GM19397 (cell line): ENCODE results near the gene SIRPD.
"Not testable (repeated sequence)": the region's sequence is repeated elsewhere in the genome, so short reads cannot be mapped to it uniquely, and the experiment has no call there.

Experiments used
- ATAC-seq: cut with Tn5 transposase; IDR thresholded peaks from one replicate; pipeline ENCODE4 v1.9.1; 2021; ENCODE audit warnings: mild to moderate bottlenecking, moderate library complexity; ENCODE audit not compliant: unreplicated experiment

Gene SIRPD

GRCh38 chr20:1557605-1558004 lies at the start of gene SIRPD:
SIRPD (minus strand) TSS chr20:1557705; CDS start chr20:1557653, 52 bp downstream.
- no peak for ATAC-seq

GRCh38 chr20:1600736-1601135 lies 43.2 kb upstream of the SIRPD start:
- no peak for ATAC-seq

- no peak for ATAC-seq
Measured at GRCh38 chr20:1595333-1595732, 37.8 kb upstream of the SIRPD start.

GRCh38 chr20:1588533-1589460 lies 31.3 kb upstream of the SIRPD start:
- ATAC-seq, result no peak

- ATAC-seq, result no peak
Measured at GRCh38 chr20:1587781-1588532, 30.5 kb upstream of the SIRPD start.

- no peak for ATAC-seq
Measured at GRCh38 chr20:1579488-1579887, 22.0 kb upstream of the SIRPD start.

GRCh38 chr20:1577906-1578305 lies 20.4 kb upstream of the SIRPD start:
- ATAC-seq, result no peak

- not testable (repeated sequence) for ATAC-seq
Measured at GRCh38 chr20:1577313-1577712, 19.8 kb upstream of the SIRPD start.

GRCh38 chr20:1576641-1577040 lies 19.1 kb upstream of the SIRPD start:
- no peak for ATAC-seq

GRCh38 chr20:1576003-1576402 lies 18.5 kb upstream of the SIRPD start:
- not testable (repeated sequence) for ATAC-seq

GRCh38 chr20:1571583-1571982 lies 14.1 kb upstream of the SIRPD start:
- ATAC-seq, result not testable (repeated sequence)

- ATAC-seq, result no peak
Measured at GRCh38 chr20:1569415-1569881, 11.9 kb upstream of the SIRPD start.

- ATAC-seq, result no peak
Measured at GRCh38 chr20:1568163-1568490, 10.6 kb upstream of the SIRPD start.

- no peak for ATAC-seq
Measured at GRCh38 chr20:1567392-1568162, 10.1 kb upstream of the SIRPD start.

GRCh38 chr20:1566701-1567100 lies 9.2 kb upstream of the SIRPD start:
- ATAC-seq, result no peak

- ATAC-seq, result no peak
Measured at GRCh38 chr20:1565461-1565860, 8.0 kb upstream of the SIRPD start.

GRCh38 chr20:1563598-1563997 lies 6.1 kb upstream of the SIRPD start:
- ATAC-seq, result no peak

GRCh38 chr20:1562622-1563021 lies 5.1 kb upstream of the SIRPD start:
- no peak for ATAC-seq

- ATAC-seq, result no peak
Measured at GRCh38 chr20:1561350-1561749, 3.8 kb upstream of the SIRPD start.

GRCh38 chr20:1555952-1556351 lies 1.6 kb downstream of the SIRPD start:
- ATAC-seq, result no peak

GRCh38 chr20:1539816-1540419 lies 17.6 kb downstream of the SIRPD start:
- no peak for ATAC-seq
